IPS-NIHi7 (cell line): Measurements from ENCODE around the gene TMEM87A.
A peak's percentile ranks its signal among the peaks of the same experiment; 100 is the strongest.

Experiments
- DNase-seq: peaks from one replicate; pipeline ENCODE4 v3.0.0; 2012; ENCODE audit warnings: mixed read lengths; ENCODE audit errors: extremely low spot score

TMEM87A gene

DNA sequence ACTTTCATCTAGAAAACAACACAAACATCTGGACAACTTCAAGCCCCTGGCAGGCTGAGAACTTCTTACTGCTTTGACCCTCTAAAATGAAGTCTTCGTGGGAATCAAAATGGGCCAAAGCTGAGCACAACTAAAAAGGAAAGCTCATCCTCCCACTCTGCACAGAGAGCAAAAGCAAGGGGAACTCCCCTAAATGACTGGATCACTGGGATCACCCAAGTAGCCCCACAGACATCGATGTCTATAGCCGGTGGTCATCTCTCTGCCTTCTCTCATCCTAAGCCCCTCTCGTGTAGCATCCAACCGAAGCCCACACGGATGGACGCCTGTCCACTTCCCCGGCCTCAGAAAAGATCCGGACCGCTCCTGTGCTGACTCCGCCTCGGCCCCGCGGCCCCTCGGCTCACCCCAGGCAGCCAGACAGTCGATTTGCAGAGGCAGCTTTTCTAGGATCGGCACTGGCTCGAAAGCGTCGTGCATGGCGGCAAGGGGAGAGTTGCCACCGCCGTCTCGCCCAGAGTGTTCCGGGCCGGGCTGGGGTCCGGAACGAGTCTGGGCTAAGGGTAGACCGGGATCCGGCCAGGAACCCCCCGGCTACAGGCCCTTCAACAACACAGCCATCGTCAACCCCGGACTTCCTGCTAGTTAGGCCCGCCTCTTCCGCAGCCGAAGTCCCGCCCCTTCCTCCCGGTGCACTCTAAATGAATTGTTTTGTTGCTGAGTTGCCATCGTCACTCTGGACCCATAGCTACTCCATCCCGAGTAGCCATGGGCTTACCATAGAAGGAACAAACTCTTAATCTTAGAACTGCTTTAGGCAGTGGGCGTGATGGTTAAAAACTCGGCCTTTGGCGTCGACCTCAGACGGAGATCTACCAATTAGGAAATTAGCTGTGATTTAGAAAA is 65.3 kb downstream of the TMEM87A start, which contains the start of gene VPS39:
VPS39 (minus strand) TSS at position 631 of the 906 bp plus-strand sequence; CDS start at position 480, 151 bp downstream.
- peak; percentile 96 for DNase-seq

DNA sequence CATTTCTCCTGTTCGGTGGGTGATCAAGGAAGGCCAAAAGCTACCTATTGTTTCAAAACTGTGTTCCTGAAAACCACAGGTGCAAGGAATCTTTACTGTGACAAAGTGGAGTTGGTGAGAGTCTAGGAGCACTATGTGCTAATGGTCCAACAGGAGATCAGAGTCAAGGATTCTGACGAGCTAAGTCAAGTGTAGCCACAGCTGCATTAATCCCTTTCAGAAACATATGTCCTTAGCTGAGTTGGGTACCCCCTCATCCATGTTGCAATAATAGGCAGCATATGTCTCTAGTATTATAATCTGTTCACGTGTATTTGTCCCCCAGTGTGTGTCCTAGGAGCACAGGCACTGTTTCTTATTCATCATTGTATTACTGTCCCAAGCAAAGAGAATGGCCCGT is 66.8 kb downstream of the TMEM87A start:
- no peak for DNase-seq

DNA sequence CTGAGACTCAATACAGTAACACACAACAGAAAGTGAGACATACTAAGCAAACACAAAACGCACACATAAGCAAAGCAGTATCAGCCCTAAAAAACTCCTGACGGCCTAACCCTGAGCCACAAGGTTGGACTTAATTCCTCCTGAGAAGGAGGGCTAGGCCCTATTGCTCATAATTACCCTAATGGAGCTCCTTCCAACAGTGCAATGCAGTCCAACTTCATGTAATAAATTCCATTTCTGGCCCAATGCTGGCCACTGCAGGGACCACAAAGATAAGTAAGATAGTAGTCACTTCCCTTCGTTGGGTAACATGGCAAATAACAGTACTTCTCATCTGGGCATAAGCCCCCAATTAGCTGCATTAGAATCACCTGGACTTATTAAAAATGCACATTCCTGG is 69.3 kb downstream of the TMEM87A start:
- DNase-seq = no peak

DNA sequence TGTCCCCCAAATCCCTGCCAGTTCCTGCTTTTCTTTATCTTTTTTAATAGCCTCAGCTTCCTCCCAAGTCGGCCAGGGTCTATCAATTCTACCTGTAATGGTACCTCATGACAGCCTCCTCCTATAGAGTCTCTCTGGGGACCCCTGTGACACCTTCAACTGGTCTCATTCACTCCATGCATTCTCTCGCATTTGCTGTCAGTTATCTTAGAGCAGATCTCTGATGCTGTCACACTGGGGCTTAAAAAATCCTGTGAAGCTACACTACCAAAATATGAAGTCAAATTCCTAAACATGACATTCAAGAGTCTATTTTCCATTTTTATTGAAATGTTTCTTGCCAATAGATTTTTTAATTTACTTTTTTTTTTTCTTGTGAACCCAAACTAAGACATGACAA is 70.6 kb downstream of the TMEM87A start:
- no peak for DNase-seq

DNA sequence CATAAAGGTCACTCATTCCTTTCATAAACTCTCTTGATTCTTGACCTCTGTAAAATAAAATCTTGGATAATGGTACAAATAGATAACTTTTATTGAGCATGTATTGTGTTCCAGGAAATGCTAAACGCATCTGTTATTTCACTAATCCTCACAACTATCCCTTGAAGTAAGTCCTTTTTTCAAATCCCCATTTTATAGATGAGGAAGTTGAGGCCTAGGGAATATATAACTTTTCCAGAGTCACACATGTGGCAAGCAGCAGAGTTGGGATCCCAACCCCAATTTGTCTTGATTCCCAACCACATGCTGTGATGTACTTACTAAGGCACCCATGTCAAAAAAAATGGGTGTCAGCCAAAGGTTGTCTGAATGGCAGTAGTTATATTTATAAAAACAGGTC is 71.4 kb downstream of the TMEM87A start:
- no peak for DNase-seq

DNA sequence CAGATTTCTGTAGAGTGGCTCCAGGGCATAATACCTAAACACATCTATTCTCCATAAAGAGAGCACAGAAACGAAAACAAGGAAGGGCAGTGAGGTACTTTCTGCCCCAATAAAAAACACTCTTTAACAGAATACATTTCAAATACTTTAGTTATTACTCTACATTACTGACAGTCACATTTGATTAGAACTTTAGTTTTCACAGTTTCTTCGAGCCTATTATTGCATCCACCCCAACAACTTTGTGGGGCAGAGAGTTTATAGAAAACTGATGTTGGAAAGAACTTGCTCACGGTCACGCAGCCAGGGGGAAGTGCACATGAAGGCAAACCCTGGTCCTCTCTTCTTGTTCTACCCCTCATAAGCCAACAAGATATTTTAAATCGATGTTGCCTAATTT is 74.1 kb downstream of the TMEM87A start:
- no peak for DNase-seq

DNA sequence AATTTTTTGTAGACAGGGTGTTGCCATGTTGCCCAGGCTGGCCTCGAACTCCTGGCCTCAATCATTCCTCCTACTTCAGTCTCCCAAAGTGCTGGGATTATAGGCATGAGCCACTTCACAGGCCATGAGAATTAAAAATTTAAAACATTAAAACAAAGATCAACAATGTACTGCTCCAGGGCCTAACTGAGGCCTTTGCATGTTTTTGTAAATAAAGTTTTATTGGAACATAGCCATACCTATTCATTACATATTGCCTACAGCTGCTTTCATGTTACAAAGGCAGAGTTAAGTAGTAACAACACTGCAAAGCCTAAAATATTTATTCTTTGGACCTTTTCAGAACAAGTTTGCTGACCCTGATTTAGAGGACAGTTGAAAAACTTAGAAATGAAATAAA is 74.7 kb downstream of the TMEM87A start:
- no peak for DNase-seq

DNA sequence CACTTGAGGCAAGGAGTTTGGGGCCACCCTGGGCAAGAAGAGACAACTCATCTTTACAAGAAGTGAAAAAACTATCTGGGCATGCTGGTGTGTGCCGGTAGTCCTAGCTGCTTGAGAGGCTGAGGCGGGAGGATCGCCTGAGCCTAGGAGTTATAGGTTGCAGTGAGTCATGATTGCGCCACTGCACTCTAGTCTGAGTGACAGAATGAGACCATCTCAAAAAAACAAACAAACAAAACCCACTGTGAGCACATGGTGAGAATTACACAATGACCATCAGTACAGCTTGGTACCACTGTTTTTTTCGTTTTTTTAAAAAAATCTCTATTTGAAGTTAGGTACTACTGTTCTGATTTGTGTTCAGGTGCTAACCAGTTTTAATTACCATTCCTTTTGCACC is 78.7 kb downstream of the TMEM87A start:
- DNase-seq = no peak

DNA sequence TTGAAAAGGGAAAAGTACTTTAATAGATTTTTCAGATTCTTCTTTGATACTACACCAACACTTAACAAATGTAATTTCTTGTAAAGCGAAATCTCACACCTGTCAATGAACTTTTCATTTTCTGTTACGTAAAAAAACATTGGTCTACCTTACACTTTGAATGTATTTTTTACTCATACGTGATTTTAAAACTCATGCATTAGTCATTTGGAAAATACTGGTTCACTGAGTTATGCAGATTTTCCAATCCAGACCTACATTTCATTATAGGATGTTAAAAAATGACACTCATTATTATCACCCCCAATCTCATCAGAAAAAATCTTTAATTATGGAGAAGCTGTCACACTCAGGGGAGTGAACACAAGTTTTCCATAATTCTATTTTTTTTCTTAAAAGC is 79.8 kb downstream of the TMEM87A start:
- DNase-seq = no peak

DNA sequence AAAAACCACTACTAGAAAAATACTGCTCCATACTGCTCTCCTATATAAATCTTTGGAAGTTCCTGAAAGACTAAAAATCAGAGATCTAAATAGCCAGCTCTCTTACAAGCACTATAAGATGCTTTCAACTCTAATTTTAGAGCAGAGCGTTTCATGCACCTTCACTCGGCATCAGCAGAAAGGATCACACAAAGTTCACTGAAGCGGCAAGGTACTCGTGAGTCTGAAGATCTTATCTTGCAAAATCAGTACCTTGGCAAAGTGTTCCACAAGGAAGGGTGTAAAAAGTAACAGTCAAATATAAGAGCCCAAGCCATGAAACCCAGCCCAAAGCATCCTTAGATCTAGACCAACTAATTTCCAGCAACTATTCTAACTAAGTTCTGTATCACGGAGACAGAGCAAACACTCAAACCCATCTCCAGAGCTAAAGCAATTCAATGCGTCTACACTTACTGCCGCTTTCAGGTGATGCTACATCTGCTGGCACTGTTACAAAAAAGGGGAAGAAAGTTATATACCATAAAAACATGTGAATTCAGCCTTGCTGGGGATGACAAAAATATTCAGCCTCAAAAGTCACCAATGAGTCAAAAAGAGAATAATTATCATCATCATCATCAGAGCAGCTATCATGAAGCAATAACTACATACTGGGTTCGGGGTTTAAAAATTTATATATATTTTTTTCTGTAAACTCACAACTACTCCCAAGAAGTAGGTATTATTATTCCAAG is 81.5 kb downstream of the TMEM87A start:
- no peak for DNase-seq

DNA sequence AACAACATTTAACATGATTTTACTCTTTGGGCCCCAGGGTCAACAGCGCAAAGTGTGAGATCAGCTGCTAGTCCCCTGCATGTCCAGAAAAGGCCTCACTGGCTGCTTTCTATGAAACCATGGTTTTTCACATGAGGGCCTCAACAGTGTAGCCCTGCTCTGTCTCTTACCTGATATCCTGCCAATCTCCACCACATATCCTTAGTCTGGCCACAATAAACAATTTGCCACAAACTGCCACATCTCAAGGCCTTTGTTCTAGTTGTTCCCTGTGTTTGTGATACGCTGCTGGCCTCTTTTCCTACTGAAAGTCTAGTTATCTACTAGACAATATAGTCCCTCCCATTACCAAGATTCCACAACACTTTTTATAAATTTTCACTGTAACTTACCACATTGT is 82.9 kb downstream of the TMEM87A start:
- DNase-seq = no peak

DNA sequence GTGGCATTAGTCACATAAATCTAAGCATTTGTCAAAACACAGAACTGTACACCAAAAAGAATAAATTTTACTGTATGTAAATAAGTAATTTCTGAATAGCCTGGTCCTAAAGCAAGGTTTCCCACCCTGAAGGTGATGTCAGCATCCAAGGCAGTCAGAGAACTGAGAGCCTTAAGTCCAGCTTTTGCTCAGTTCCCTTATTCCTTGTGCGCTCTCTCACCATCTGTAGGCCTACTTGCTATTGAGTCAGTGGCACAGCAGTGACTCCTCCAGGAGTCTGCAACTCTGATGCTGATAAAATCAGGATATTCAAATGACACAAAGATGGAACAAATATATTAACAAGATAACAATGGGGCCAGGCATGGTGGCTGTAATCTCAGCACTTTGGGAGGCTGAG is 87.4 kb downstream of the TMEM87A start:
- DNase-seq = no peak

DNA sequence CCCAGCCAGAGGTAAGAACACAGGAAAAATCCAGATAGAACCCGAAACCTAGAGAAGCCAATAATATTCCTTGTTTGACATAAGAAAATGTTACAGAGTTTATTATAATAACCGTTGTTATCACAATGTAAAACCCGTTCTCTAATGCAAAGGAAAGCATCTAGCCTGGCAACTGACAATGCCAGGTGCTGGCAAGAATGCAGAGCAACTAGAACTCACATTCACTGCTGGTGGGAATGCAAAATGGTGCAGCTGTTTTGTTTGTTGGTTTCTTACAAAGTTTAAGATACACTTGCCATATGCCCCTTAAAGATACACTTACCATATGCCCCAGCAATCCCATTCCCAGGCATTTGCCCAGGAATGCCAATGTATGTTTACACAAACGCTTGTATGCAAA is 88.5 kb downstream of the TMEM87A start:
- DNase-seq = no peak

DNA sequence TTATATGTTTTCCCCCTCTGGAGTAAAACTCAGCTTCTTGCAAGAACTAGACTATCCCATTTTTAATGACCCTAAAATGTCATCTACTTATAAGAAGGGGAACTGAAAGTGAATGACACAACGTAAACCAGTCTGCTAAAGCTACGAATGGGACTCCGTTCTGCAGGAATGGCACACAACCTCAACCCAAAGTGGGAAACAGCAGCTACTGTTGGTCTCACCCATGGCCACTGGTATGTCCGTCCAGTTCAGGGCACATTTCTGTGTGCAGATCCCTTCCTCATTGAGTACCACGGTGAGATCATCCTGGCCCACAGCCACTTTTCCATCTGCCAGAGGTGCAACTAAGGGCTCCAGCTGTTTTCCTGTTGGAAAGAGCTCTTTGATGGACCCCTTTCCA is 88.9 kb downstream of the TMEM87A start:
- no peak for DNase-seq

DNA sequence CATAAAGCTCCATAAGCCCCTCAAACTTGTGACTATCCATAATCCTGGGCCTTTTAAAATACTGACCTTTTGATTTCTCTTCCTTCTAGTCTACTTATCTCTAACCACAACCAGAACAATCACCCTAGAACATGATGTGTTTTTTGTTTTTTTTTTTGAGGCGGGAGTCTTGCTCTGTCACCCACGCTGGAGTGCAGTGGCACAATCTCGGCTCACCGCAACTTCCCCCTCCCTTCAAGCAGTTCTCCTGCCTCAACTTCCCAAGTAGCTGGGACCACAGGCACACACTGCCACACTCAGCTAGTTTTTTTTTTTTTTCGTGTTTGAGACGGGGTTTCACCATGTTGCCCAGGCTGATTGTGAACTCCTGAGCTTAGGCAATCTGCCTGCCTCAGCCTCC is 90.3 kb downstream of the TMEM87A start:
- DNase-seq = no peak

DNA sequence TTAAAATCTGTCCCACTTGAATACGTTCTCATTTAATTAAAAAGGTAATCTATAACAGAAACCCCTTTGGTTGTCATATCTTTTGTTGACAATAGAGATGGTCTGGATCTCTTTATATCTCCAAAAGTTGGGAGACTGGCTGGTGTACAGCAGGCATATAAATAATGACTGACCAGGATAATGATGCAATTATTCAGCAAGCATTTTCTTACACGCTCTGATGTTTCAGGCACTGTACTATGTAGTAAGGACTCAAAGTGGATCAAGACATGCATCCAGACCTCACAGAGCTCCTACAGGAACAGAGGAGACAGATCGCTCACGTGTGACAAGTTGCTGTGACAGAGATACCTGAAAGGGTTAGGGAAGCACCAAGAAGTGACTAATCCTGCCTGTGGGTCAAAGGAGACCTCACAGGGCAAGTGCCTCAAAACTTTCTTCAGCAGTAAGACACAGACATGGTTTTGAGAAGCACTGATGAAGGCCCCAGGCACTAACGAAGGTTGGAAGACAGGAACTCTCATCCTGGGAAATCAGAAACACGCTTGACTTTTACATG is 90.8 kb downstream of the TMEM87A start:
- no peak for DNase-seq

DNA sequence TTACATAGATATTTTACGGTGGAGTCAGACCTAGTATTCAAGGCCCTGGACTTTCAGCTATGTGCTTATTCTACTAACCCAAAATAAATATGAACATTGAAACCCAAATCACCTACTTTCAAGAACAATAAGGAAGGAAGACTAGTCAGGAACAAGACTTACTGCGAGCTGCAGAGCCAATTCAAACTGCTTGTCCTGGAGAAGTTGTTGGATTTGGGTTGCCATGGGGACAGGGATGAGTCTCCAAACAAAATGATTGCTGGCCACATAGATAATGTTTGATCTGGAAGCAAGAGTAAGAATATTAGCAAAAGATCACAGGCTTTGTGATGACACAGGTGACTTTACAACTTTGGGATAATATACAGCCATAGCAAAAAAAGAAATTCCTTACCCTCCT is 95.2 kb downstream of the TMEM87A start:
- DNase-seq = no peak

DNA sequence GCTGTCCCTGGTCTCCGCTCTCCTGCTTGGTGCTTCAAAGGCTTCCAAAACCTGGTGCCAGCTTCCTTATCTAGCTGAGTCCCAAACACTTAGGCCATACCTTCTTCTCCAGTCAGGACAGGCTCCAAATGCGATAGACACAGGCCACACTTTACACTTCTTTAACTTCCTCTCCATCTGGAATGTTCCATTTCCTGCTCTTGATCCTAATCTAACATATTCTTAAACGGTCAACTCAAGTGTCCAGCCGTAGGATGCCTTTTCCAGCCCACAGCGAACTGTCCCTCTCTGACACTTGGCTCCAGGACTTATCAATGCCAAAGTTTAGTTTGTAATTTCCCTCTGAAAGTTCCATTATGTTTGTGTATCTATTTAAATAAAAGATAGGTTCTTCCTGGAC is 97.6 kb downstream of the TMEM87A start:
- DNase-seq = no peak

DNA sequence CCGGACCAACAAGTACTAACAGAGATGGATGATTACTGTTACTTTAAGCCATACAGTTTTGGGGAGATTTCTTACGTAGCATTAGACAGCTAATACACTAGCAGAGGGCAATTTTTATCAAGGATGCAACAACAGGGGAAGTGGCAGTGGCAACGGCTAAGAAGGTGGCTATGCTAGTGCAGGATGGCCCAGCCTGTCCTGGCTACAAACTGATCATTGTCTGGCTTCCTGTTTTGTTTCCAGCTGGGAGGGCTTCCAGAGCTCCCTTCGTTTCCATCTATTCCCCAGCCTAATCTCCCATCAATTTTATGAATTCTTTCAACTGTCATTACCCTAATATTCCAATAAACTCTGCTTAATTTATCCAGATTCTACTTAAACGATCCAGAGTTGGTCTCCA is 100.8 kb downstream of the TMEM87A start:
- DNase-seq = no peak

DNA sequence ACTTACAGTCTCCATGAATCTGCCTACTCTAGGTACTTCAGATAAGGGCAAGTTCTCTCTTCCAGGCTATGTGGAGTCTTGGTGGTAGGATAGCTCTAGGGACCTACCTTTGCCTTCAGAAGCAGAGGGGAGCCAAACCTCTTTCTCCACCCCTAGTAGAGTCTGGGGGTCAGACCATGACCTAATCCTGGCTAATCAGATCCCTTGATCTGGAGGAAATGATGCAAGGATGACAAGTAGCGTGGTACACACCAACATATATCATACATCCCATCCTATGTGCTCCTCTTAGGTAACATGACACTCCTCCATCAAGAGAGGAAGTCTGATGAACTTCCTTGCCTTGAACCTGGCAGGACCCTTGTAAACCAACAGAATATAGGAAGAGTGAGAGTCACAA is 101.4 kb downstream of the TMEM87A start:
- no peak for DNase-seq

DNA sequence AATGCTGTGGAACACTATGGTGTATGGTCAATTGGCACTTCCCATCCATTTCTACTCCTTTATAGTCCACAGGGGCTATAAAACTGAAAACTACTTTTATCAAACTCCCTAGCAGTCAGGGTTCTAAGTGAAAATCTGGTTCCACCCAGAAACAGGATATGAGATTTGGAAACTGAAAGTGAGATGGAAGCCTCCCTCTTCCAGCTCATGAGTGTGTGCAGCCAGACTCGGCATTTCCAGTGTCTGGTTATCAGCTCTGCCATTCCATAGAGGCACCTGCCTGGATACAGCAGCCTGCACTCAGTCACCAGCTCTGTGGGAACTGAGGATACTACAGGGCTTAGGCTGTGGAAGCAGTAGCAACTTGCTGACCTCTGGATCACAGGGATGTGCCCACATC is 102.1 kb downstream of the TMEM87A start:
- no peak for DNase-seq

DNA sequence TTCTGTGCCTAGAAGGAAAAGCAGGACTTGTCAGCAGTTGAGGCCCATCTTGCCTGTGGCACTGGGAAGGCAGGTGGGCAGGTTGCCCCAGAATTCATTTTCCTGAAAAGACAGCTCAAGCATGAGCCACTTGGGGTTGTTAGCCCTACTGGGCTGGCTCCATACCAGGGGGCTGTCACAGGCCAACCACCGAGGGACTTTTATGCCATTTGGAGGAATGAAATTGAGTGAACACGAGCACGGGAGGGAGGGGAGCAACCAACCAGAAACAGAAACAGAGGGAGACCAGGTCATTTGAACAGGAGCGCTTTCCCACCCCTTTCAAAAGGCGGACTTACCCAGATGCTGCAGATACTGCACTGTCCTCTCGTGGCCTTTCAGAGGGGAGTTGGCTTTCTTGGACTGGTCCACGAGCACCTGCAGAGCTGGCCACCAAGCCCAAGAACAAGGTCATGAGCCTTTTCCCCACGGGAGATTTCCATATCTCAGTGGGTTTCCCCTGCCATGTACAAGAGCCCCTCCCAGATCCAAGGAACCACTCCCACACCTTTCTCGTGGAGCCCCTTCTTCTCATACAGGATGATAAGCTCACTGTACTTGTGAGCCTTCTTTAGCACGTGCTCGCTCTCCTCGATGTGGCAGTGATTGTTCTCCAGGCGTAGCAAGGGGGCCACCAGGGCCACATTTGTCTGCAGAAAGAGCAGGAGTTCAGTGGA is 106.8 kb downstream of the TMEM87A start:
- no peak for DNase-seq
